Measurements from ENCODE around the gene IFIT2. TPM values are rescaled to one million over a fixed set of nuclear protein-coding genes. Genes with fewer than 3 reads are reported as not detected.

Gene IFIT2
- total and polyA plus RNA-seq, 4 donors, result 4.8 to 5.5 (median 5.2) TPM

GRCh38 chr10:89256340-89256739 lies 45.5 kb upstream of the IFIT2 start:
- Histone ChIP-seq H3K36me3 (ENCODE audit: control insufficient read depth in 4 of 4, insufficient read depth in 3 of 4, low read depth in 1 of 4, low read length in 3 of 4) (no peaks in the 10 kb centered on the region), H3K4me3 (ENCODE audit: low read depth in 1 of 3, low read length in 3 of 3) (no peak overlapping the region), H3K9me3 (ENCODE audit: control insufficient read depth in 4 of 4, low read length in 3 of 4) (no peaks in the 10 kb centered on the region), H3K4me1 (ENCODE audit: control insufficient read depth in 4 of 4, insufficient read depth in 4 of 4, low read length in 3 of 4) (peaks cover 0 to 5% (median 2%) of the 10 kb centered on the region in 4 donors), H3K9ac (ENCODE audit: low read depth in 1 of 2, low read length in 2 of 2) (no peak overlapping the region), H3K27me3 (ENCODE audit: control insufficient read depth in 4 of 4, insufficient read depth in 4 of 4, low read length in 3 of 4) (no peaks in the 10 kb centered on the region), H3K27ac (ENCODE audit: low read depth in 1 of 2, low read length in 2 of 2) (no peak overlapping the region)
- 87% methylated on average over 3 of the region's 3 CpGs for WGBS
- no peak for DNase-seq (ENCODE audit: low spot score)
- TF ChIP-seq MAX (IDR thresholded peaks at IDR 0.05) (no peak), GABPA (IDR thresholded peaks at IDR 0.05 in 1 of 2, conservative IDR thresholded peaks at IDR 0.05 in 1 of 2) (no peak), HNF4A (conservative IDR thresholded peaks at IDR 0.05) (no peak), YY1 (IDR thresholded peaks at IDR 0.05) (no peak), TAF1 (conservative IDR thresholded peaks at IDR 0.05) (no peak), EGR1 (IDR thresholded peaks at IDR 0.05; ENCODE audit: low read depth in 2 of 2) (no peak)
- TF ChIP-seq, protein P1, sequence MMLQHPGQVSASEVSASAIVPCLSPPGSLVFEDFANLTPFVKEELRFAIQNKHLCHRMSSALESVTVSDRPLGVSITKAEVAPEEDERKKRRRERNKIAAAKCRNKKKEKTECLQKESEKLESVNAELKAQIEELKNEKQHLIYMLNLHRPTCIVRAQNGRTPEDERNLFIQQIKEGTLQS (IDR thresholded peaks at IDR 0.05), result no peak

DNA sequence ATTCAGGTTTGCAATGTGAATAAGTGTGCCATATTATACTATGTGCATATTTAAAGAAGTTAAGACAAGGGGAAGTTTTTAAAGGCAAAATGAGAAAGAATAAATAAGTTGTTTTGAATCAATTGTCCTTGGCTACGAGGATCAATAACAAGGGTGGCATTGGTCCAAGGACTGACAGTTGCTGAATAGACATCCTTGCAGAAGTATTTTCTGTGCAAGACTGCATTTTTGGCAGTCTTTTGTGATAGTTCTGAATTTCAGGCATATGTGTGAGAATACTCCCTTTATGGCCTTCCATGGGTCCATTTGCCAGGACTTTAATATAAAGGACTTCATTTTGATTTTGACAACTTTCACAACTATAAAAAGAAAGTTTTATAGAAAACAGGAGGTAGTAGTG lies 44.9 kb upstream of the IFIT2 start:
- H3K27ac ChIP-seq (ENCODE audit: low read depth in 1 of 2, low read length in 2 of 2), result no peak overlapping the region
- H3K9me3 ChIP-seq (ENCODE audit: control insufficient read depth in 4 of 4, low read length in 3 of 4), result no peaks in the 10 kb centered on the region
- peaks cover 0 to 5% (median 2%) of the 10 kb centered on the region in 4 donors for H3K4me1 ChIP-seq (ENCODE audit: control insufficient read depth in 4 of 4, insufficient read depth in 4 of 4, low read length in 3 of 4)
- TF ChIP-seq TAF1 (conservative IDR thresholded peaks at IDR 0.05) (no peak), YY1 (IDR thresholded peaks at IDR 0.05) (no peak), RAD21 (IDR thresholded peaks at IDR 0.05) (no peak), FOXA1 (IDR thresholded peaks at IDR 0.05) (no peak), GABPA (IDR thresholded peaks at IDR 0.05 in 1 of 2, conservative IDR thresholded peaks at IDR 0.05 in 1 of 2) (no peak), EGR1 (IDR thresholded peaks at IDR 0.05; ENCODE audit: low read depth in 2 of 2) (no peak), MAX (IDR thresholded peaks at IDR 0.05) (no peak), HNF4A (conservative IDR thresholded peaks at IDR 0.05) (no peak), CTCF (IDR thresholded peaks at IDR 0.05; ENCODE audit: low read depth, low read length, missing input control) (no peak), NR2F2 (IDR thresholded peaks at IDR 0.05) (no peak), FOXA2 (IDR thresholded peaks at IDR 0.05) (no peak)
- TF ChIP-seq, protein P2, sequence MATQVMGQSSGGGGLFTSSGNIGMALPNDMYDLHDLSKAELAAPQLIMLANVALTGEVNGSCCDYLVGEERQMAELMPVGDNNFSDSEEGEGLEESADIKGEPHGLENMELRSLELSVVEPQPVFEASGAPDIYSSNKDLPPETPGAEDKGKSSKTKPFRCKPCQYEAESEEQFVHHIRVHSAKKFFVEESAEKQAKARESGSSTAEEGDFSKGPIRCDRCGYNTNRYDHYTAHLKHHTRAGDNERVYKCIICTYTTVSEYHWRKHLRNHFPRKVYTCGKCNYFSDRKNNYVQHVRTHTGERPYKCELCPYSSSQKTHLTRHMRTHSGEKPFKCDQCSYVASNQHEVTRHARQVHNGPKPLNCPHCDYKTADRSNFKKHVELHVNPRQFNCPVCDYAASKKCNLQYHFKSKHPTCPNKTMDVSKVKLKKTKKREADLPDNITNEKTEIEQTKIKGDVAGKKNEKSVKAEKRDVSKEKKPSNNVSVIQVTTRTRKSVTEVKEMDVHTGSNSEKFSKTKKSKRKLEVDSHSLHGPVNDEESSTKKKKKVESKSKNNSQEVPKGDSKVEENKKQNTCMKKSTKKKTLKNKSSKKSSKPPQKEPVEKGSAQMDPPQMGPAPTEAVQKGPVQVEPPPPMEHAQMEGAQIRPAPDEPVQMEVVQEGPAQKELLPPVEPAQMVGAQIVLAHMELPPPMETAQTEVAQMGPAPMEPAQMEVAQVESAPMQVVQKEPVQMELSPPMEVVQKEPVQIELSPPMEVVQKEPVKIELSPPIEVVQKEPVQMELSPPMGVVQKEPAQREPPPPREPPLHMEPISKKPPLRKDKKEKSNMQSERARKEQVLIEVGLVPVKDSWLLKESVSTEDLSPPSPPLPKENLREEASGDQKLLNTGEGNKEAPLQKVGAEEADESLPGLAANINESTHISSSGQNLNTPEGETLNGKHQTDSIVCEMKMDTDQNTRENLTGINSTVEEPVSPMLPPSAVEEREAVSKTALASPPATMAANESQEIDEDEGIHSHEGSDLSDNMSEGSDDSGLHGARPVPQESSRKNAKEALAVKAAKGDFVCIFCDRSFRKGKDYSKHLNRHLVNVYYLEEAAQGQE (IDR thresholded peaks at IDR 0.05), result no peak
- TF ChIP-seq, protein P3, sequence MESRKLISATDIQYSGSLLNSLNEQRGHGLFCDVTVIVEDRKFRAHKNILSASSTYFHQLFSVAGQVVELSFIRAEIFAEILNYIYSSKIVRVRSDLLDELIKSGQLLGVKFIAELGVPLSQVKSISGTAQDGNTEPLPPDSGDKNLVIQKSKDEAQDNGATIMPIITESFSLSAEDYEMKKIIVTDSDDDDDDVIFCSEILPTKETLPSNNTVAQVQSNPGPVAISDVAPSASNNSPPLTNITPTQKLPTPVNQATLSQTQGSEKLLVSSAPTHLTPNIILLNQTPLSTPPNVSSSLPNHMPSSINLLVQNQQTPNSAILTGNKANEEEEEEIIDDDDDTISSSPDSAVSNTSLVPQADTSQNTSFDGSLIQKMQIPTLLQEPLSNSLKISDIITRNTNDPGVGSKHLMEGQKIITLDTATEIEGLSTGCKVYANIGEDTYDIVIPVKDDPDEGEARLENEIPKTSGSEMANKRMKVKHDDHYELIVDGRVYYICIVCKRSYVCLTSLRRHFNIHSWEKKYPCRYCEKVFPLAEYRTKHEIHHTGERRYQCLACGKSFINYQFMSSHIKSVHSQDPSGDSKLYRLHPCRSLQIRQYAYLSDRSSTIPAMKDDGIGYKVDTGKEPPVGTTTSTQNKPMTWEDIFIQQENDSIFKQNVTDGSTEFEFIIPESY (IDR thresholded peaks at IDR 0.05), result no peak
- no peak overlapping the region for H3K9ac ChIP-seq (ENCODE audit: low read depth in 1 of 2, low read length in 2 of 2)
- H3K27me3 ChIP-seq (ENCODE audit: control insufficient read depth in 4 of 4, insufficient read depth in 4 of 4, low read length in 3 of 4), result no peaks in the 10 kb centered on the region
- H3K4me3 ChIP-seq (ENCODE audit: low read depth in 1 of 3, low read length in 3 of 3), result no peak overlapping the region
- no peaks in the 10 kb centered on the region for H3K36me3 ChIP-seq (ENCODE audit: control insufficient read depth in 4 of 4, insufficient read depth in 3 of 4, low read depth in 1 of 4, low read length in 3 of 4)
- WGBS, result 39% methylated on average over 1 of the region's 1 CpG
- DNase-seq (ENCODE audit: low spot score), result no peak

Measured in liver (tissue), 9 donors.